ENCODE measurements around the gene CTDSP2.

GRCh38 chr12:57813111-57813970 lies 33.2 kb downstream of the CTDSP2 start:
- no peak for TF ChIP-seq SUZ12 (IDR thresholded peaks at IDR 0.05; ENCODE audit: extremely low read depth, insufficient read depth, insufficient read length)
- no peak for TF ChIP-seq ZNF274 (IDR thresholded peaks at IDR 0.05; ENCODE audit: low read depth, low read length)
- TF ChIP-seq YY1 (IDR thresholded peaks at IDR 0.05; ENCODE audit: insufficient read depth, insufficient read length) = no peak

All from NT2/D1 (cell line).